HG03575 (cell line): ENCODE measurements around the gene LRRC31.

Experiments used
- ATAC-seq: cut with Tn5 transposase; IDR thresholded peaks from one replicate; pipeline ENCODE4 v1.9.1; 2021; ENCODE audit not compliant: unreplicated experiment, insufficient number of reproducible peaks, low FRiP score; ENCODE audit errors: extremely low read depth

Gene LRRC31

DNA sequence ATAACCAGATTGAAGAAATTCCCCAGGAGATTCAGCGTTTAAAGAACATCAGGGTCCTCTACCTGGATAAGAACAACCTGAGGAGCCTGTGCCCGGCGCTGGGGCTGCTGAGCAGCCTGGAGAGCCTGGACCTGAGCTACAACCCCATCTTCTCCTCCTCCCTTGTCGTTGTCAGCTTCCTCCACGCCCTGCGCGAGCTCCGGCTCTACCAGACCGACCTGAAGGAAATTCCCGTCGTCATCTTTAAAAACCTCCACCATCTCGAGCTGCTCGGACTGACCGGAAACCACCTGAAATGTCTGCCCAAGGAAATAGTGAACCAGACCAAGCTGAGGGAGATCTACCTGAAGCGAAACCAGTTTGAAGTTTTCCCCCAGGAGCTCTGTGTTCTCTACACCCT is 47.6 kb downstream of the LRRC31 start:
- no peak for ATAC-seq

DNA sequence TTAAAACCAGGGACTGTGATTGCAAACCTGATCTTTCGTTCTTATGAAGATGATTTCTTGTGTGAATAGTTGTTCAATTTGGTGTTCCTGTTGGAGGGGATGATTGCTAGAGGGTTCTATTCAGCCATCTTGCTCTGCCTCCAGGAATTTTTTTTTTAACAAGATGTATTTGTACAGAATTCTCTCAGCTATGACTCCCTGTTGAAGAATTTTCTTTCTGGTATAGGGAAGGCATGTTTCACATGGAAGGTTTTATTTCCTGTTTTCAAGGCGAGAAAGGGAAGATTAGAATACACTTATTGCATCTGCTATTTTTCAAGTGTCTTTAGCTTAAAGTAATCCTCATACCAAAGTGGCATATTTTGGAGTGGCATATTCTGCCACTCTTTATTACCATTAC is 51.4 kb downstream of the LRRC31 start:
- ATAC-seq, result no peak

DNA sequence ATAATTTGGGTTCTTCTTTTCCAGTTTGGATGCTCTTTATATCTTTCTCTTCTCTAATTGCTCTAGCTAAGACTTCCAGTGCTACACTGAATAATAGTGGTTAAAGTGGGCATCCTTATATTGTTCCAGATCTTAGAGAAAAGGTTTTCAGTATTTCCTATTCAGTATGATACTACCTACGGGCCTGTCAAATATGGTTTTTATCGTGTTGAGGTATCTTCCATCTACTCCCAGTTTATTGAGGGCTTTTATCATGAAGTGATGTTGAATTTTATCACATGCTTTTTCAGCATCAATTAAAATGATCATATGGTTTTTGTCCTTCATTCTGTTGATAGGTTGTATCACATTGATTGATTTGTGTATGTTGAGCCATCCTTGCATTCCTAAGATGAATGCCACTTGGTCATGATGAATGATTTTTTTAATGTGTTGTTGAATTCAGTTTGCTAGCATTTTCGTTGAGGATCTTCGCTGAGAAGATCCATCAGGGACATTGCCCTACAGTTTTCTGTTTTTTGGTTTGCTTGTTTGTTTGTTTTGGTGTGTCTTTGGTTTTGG is 54.1 kb downstream of the LRRC31 start:
- ATAC-seq, result no peak

DNA sequence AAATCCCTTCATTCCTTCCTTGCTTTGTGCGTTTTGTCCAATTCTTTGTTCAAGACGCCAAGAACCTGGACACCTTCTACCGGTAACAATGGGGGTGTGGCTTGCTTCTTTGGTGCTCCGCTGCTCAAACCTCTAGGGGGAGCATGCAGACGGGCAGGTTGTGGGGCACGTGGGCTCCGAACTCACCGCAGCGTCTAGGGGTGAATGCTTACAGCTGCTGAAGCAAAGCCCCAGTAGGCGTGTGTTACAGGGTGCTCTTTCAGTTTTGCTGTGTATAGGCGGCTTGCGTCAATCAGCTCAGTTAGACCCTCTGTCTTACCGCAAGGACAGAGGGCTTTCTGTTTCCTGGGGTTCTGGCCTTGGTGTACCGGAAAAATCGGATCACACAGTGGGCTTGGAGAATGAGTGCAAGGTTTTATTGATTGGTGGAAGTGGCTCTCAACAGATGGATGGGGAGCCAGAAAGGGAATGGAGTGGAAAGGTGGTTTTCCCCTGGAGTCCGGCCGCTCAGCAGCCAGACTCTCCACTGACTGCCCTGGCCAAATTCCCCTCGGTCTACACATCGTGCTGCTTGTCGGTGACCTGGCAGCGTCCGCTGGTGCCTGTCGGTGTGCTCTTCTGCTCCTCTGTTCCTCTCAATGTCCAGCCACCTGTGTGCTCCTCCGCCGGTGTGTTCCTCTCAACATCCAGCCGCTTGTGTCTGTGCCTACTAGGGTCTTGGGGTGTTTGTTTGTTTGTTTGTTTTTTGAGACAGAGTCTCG is 55.8 kb downstream of the LRRC31 start:
- ATAC-seq, result peak; percentile 89

DNA sequence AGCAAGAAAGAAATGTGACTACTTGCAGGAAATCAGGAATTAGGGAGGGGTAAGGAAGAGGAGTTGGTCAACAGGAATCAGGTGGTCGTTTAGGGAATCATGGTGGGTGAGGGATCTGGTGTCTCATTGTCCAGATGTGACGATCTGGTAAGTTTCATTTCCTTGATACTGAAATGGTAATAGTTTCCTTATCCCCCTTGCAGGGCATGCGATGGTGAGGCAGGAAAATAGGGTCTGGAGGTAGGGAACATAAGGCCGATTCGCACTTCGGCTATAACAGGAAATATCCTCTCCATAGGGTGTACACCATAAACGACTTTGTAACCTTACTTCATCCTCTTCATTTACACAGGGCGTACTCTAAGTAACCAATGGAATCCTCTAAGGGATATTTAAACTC is 56.5 kb downstream of the LRRC31 start:
- no peak for ATAC-seq

DNA sequence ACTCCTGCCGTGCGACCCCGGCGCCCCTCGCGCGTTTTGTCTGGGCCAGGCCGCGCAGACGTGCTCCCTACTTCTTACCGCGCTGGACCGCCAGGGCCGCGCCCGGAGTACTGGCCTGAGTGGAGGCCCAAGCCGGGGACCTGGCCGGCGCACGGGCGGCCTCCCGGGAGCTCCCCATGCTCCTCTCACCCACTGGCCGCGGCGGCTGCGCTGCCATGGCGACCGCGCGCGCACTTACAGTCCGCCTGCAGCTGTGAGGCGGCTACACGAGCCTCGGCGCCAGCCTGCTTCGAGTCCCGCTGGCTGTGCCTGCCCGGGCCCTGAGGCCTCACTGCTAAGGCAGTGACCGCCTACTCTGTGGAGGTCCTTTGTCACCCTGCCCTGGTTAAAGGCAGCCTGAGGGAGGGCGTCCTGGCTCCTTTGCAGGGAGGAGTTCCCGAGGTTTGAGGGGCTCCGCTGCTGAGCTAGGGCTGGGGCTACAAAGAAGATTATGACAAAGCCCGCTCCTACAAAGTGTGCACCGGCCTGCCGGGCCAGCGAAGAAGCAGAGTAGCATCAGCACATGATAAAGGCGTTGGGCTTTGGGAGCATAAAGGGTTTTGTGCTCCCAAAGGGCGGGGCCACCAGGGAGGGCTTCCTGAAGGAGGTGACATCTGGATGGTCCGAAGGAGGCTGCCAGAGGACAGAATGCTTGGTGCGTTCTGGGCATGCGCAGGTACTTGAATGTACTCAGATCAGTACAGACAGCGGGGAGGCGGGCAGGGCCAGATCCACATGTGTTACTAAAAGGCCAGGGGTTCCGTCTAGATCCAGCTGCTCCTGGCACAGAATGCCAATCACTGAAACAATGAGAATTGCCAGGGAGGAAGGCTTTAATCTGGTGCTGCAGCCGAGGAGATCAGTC is 57.2 kb downstream of the LRRC31 start, which contains the start of the genes LRRC34 and LRRIQ4:
Gene LRRC34 (minus strand): TSS at position 573 of the 904 bp plus-strand sequence. CDS start 356 bp downstream, at position 217.
Gene LRRIQ4 (plus strand): TSS at position 539 of the 904 bp plus-strand sequence. CDS start 9,052 bp downstream, outside the sequence.
- peak; percentile 40 for ATAC-seq

DNA sequence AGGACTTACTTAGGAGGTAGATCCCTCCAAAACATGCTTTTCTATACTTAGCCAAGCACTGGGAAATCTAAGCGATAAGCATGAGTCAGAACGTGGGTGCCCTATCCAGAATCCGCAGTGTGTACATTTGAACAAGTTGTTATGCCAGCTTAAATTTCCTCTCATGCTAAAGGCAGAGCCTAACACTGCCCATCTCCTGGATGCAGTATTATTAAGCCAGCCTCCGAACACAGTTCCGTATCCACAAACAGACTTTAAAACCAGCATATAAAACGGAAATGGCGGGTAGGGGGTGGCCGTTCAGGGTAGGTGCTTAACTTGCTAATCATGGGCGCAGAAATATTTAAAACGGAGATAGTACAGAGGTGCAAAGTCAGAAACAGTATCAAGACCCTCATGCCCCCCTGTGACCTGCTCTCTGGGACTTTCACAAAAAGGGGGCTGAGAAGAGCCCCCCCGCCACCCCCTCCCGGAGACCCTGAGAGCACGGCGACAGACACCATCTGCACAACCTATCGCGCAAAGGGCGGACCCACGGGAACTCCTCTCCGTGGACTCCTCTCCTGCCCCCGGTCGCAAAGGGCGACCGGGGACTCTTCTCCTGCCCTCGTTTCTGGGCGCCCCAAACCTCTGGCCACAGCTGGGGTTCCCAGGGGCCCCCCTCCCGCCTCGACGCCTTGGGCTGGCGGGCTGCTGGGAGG is 58.0 kb downstream of the LRRC31 start:
- ATAC-seq, result no peak

DNA sequence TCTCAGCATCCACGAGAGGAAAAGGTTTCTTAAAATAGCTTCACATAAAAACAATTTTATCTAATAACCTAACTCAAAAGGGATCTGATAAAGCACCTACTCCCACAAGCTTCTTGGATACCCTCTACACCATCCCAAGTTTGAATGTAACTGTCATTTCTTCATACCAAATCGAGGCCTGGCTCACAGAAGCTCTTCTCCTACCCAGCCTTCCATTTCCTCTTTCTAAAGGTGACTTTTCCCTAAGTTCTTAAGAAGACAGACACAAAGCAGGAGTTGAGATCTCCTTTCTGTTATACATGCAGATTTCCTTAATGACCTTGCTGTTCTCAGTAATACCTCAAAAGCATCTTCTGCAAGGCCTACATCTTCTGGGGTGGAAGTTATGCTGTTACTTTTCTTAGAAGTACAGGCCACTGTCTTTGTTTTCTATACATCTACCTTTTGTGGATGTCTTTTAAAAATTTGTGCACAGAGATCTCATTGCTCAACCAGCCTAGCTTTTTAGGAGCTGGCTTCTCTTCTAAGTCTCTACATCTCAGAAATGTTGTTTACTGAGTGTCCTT is 60.4 kb downstream of the LRRC31 start:
- ATAC-seq, result no peak

DNA sequence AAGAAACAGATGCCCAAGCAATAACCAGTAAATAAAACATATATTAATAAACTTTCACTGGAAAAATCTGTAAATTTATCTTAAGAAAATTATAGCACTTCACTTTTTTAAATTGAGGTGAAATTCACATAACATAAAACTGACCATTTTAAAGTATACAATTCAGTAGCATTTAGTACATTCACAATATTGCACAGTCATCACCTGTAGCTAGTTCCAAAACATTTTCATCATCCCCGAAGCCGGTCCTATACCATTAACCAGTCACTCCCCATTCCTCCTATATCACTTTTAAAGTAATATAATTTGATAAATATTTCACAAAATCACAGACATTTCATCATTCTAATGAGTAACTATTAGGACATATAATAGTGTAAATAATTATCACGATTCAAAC is 65.1 kb downstream of the LRRC31 start:
- no peak for ATAC-seq

DNA sequence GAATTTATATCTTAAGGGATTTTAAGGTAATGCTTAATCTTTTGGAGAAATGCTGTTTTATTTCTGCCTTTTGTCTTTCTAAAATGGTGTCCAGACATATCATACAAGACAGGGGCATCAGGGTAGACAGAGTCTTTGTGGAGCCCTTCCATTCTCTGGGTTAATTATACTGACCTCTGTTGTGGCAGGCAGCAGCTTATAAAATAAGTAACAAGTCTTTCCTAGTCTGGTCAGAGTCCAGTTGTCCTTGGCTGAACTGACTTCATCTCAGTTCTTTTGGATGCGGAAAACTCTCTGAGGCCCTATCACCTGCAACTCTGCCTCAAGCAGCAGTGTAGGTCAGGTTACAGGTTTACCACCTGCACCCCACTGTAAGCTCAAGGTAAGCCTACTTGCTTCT is 77.4 kb downstream of the LRRC31 start:
- ATAC-seq, result no peak

DNA sequence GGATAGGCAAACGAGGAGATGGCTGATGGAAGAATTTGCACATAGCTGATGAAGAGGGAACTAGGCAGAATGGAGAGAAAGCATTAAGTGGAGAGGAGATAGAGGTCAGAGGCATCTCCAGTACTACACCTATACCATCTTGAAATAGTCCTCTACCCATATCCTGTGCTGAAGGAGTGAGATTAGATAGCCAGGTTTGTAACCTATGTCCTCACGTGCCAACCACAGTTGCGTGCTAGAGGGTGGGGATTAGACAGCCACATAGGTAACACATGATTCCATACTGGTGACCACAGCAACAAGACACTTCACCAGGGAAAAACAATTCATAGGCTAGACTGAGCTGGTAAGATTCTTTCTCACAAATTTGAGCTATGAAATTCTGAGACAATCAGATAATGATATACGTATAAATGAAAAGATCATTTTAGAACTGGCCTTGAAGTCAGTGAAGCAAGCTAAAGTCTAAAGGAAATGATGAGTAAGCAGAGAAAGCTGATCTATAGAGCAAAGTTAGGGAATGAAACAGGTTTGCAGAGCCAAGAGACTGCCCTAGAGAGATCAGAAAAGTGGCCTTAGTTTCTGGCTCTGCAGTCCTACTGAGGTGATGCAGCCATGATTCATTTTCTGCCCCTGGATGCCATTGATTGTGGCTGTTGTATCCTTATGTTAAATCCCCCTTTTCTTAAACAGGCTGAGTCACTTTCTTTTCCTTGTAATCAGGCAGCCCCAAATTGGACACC is 78.9 kb downstream of the LRRC31 start:
- no peak for ATAC-seq

DNA sequence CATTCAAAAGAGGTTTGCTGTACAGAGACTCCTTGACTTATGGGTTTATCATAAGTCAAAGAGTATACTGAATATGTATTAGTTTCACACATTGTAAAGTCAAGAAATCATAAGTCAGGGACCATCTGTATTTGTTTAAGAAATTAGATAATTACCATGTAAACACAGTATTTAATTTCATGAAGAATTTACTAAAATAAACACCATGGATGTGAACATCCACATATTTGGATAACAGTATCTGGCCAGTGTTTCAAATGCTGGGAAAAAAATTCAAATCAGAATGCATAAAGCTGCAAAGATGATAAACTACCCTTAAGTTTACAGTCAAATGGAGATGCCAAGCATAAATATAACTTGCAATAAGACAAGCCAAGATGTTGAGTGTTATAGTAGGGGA is 79.5 kb downstream of the LRRC31 start:
- ATAC-seq, result no peak
